ENCODE results near the gene VSX1.

DNA sequence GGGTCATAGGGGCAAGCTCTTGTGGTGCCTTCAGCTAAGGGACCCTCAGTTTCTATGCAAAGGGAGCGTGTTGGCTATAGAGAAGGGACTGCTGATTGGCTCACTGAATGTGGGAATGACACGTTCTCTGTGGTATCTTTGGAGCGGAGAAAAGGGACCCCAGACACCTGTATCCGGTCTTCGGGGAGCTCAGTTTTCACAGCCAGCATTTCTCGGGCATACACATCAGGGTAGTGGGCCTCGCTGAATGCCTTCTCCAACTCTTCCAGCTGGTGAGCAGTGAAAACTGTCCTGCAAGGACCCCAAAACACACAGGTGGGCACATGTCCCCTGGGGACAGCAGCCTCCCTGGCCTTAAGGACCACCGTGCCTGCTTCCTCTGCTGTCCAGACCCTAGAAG, 3.3 kb downstream of the VSX1 start:
- no peak for TF ChIP-seq POLR2A (IDR thresholded peaks at IDR 0.05)
- TF ChIP-seq EP300 (IDR thresholded peaks at IDR 0.05), result no peak

All from sigmoid colon (tissue), 4 donors.